ENCODE data around the gene ZNF221. TPM values are rescaled to one million over a fixed set of nuclear protein-coding genes. Genes with fewer than 3 reads are reported as not detected.

ZNF221 gene
- total RNA-seq, 1 experiment from 2014 or later, result 1.1 TPM

DNA sequence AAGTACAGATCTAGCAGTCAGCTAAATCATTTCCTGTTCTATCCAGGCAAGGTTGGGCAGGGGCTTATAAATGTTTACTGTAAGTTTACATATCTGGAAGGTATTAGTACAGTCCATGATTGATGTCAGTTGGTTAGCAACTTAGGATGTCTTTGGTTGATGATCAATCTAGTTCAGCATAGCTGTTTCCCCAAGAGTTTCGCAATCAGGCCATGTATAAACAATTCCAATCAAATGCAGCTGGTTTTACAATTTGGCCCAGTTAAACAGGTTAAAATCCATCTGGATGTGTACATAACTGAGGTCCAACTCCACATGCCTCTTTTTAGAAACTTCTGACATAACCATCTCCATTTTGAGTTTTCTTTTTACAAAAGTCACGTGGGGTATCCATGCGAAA, 6.9 kb downstream of the ZNF221 start:
- no peak for DNase-seq (ENCODE audit: low spot score)

DNA sequence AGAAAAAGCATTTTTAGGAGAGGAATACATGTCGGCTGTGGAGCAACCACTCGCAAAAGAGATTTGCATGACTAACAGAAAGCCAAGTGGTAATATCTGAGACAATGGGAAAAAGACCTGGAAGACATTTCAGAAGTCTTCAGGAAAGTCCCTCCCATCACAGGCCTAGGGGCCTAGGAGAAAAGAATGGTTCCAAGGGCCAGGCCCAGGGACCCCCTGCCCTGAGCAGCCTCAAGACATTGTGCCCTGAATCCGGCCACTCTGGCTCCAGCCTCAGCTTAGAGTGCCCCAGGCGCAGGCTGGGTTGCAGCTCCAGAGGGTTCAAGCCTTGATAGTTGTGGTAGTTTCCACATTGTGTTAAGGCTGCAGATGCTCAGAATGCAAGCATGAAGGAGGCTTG, 9.4 kb downstream of the ZNF221 start:
- DNase-seq (ENCODE audit: low spot score), result no peak

DNA sequence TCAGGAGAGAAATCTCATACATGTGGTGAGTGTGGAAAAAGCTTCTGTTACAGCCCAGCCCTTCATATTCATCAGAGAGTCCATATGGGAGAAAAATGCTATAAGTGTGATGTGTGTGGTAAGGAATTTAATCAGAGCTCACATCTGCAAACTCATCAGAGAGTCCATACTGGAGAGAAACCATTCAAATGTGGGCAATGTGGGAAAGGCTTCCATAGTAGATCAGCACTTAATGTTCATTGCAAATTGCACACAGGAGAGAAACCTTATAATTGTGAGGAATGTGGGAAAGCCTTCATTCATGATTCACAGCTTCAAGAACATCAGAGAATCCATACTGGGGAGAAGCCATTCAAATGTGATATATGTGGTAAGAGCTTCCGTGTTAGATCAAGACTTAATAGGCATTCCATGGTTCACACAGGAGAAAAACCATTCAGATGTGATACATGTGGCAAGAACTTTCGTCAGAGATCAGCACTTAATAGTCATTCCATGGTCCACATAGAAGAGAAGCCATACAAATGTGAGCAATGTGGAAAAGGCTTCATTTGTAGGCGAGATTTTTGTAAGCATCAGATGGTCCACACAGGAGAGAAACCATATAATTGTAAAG, 15.2 kb downstream of the ZNF221 start:
- DNase-seq (ENCODE audit: low spot score), result no peak

GRCh38 chr19:43976732-43977131, 25.7 kb downstream of the ZNF221 start:
- no peak for DNase-seq (ENCODE audit: low spot score)

DNA sequence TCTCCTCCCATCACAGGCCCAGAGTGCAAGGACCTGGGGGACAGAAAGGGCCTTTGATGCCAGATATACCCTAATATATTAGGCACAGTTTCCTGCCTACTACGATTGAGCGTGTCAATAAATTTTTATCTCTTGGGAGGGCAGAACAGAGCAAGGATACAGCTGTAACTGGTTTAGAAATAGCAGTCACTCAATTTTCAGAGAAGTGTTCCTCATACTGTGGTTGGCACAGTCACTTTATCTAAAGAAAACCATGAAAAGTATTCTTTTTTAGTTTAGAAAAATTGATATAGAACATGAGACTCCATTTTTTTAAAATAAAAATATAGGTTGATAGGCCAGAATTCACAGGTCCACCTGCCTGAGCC, 32.5 kb downstream of the ZNF221 start:
- DNase-seq (ENCODE audit: low spot score), result no peak

DNA sequence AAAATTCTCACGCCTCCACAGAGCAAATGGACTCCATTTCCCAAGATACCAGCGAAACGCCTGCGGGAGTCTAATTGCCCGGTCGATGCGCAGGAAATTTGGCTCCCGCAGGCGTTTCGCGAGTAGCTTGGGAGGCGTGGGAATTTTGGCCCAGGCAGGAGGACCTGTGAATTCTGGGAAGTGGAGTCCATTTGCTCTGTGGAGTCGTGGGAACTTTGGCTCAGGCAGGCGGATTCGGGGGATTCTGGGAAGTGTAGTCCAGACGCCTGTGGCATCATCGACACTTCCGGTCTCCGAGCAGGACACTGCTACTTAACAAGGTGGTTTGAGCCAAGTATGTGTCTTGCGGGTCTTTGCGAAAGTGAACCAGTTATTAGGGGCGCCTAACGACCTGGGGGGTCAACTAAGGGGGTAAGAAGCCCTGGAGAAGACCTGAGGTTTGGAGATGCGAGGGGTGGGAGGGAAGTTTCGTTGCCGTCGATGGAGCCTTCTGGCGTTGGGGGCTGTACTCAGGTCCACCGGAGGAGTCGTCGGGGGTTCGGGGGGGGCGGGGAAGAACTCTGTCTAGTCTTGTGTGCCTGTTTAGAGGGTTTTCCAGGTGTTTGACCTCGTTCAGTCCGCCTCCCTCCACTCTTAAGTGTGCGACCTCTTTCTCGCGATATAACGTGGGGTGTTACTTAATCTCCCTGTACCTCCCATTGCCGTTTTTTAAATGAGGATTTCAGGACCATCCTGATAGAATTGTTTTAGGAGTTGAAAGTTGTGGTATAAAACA, 33.1 kb downstream of the ZNF221 start, which contains the start of gene ZNF155:
TSS of gene ZNF155 (plus strand) at position 277 of the 775 bp plus-strand sequence. CDS start 4,356 bp downstream, outside the sequence.
- DNase-seq (ENCODE audit: low spot score), result peak; percentile 91

DNA sequence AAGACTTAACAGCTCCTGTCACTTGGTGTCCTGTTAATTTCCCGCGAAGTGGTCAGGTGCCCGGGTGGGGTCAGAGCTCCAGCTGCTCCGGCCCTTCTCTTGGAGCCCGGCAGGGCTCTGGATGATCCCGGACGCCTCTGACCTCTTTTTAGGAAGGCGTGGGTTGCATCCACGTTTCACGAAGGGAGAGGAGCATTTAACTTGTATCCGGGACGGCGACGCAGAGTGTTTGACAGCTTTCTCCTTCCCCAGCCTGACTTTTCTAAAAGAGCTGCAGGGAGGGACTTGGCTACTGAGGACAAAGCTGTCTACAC, 33.6 kb downstream of the ZNF221 start:
- no peak for DNase-seq (ENCODE audit: low spot score)

GRCh38 chr19:43997631-43998290, 46.7 kb downstream of the ZNF221 start:
- DNase-seq (ENCODE audit: low spot score), result no peak

DNA sequence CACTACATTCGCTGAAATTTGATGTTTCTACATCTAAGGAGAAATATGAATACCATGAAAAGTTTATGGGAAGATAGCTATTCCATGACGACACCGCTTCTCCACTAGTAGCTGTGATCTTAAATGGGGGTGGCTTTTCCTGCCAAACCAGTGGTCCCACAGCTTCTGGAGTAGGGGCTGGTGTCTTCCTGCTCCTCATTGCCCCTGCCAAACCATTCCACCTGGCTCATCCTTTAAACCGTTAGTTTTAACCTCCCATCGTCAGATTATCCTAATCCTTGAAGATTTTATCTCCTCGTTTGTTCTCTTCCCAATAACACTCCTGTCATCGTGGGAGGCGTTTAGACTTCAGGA, 51.2 kb downstream of the ZNF221 start:
- no peak for DNase-seq (ENCODE audit: low spot score)

- DNase-seq (ENCODE audit: low spot score), result peak; percentile 88
Observed at GRCh38 chr19:44002566-44003460, 51.8 kb downstream of the ZNF221 start, which contains the start of gene ZNF230. Gene ZNF230 (plus strand): TSS chr19:44002957. CDS start chr19:44007079, 4,122 bp downstream.

DNA sequence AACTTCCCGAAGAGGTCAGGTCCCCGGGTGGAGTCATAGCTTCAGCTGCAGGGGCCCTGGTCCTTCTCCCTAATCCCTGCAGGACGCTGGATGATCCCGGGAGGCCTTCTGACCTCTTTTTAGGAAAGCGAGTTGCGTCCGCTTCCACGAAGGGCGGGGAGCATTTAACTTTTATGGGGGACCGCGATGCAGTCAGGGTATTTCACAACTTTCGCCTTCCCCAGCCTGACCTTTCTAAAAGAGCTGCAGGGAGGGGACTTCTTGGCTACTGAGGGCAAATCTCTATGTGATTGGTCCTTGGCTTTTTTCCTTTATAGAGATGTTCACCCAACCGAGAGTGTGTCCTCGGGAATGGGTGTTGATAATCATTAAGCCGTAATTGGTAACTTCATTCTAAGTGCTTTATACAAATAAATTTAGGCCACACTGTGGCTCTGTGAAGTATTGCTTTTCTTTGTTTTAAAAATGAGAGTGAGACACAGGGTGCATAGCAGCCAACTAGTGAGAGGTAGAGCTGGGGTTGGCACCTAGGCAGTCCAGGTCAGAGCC, 52.5 kb downstream of the ZNF221 start:
- DNase-seq (ENCODE audit: low spot score), result no peak

DNA sequence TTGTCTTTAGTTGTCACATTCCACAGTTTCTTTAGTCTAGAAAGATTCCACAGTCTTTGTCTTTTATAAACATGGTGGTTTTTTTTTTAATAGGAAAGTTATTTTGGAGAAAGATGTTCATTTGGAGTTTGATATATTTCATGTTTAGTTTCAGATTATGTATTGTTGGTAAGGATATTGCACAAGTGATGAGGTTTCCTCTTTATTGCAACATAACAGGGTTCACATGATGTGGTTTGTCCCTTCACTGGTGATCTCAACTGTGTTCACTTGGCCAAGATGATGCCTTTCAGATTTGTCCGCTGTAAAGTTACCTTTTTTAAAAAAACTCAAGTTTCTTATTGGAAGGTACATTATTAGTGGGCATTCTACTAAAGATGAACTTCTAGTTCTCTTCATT, 54.9 kb downstream of the ZNF221 start:
- DNase-seq (ENCODE audit: low spot score), result no peak

DNA sequence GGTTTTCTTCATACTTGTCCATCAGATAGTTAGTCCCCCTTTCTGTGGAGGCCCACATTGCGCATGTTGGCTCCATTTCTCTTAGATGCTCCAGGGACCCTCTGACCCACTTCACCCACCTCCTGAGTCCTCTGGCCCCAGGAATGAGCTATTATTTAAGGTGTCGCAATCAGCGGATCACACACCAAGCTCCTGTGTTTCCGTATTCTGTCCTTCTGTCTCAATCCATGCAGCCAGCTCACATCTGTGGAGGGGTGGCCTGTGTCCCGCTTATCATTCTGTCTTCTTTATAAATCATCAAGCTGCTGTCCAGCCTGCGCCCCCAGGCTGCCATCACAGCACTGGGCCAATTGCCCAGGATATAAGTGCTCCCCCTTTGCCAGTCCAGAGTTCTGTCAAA, 56.4 kb downstream of the ZNF221 start:
- no peak for DNase-seq (ENCODE audit: low spot score)

- no peak for DNase-seq (ENCODE audit: low spot score)
Observed at GRCh38 chr19:44010468-44010867, 59.4 kb downstream of the ZNF221 start.

Other genes with a start within 250 kb of the ZNF221 start
- not detected in 2 replicates for gene IRGC, start 235.2 kb upstream of the ZNF221 start, total RNA-seq (2014; rRNA removed; shearing (Covaris generic))
- gene SMG9, start 196.3 kb upstream of the ZNF221 start, total RNA-seq (2014; rRNA removed; shearing (Covaris generic)), result 7.9 and 14.9 TPM in 2 replicates
- 1.2 and 3.1 TPM in 2 replicates for gene KCNN4, start 170.3 kb upstream of the ZNF221 start, total RNA-seq (2014; rRNA removed; shearing (Covaris generic))
- gene LYPD5, start 148.8 kb upstream of the ZNF221 start, total RNA-seq (2014; rRNA removed; shearing (Covaris generic)), result 0.66 TPM in 1 of 2 replicates, not detected in the other
- gene ZNF283, start 123.9 kb upstream of the ZNF221 start, total RNA-seq (2014; rRNA removed; shearing (Covaris generic)), result 6.7 and 10.6 TPM in 2 replicates
- gene ZNF404, start 67.3 kb upstream of the ZNF221 start, total RNA-seq (2014; rRNA removed; shearing (Covaris generic)), result 0.12 and 0.19 TPM in 2 replicates
- 7.4 and 10.1 TPM in 2 replicates for gene ZNF45, start 15.9 kb upstream of the ZNF221 start, total RNA-seq (2014; rRNA removed; shearing (Covaris generic))
- gene ZNF155, start 33.0 kb downstream of the ZNF221 start, total RNA-seq (2014; rRNA removed; shearing (Covaris generic)), result 2.4 and 3.4 TPM in 2 replicates
- gene ZNF230, start 51.7 kb downstream of the ZNF221 start, total RNA-seq (2014; rRNA removed; shearing (Covaris generic)), result 2.0 and 7.8 TPM in 2 replicates
- gene ZNF222, start 74.2 kb downstream of the ZNF221 start, total RNA-seq (2014; rRNA removed; shearing (Covaris generic)), result 3.9 and 6.2 TPM in 2 replicates
- 4.2 TPM in 2 replicates for gene ZNF223, start 100.8 kb downstream of the ZNF221 start, total RNA-seq (2014; rRNA removed; shearing (Covaris generic))
- 1.1 and 1.8 TPM in 2 replicates for gene ZNF284, start 120.9 kb downstream of the ZNF221 start, total RNA-seq (2014; rRNA removed; shearing (Covaris generic))
- 4.7 and 6.0 TPM in 2 replicates for gene ZNF224, start 143.1 kb downstream of the ZNF221 start, total RNA-seq (2014; rRNA removed; shearing (Covaris generic))
- 1.7 and 1.8 TPM in 2 replicates for gene ZNF225, start 162.2 kb downstream of the ZNF221 start, total RNA-seq (2014; rRNA removed; shearing (Covaris generic))
- 2.7 and 4.2 TPM in 2 replicates for gene ZNF234, start 190.3 kb downstream of the ZNF221 start, total RNA-seq (2014; rRNA removed; shearing (Covaris generic))
- 23.0 and 27.9 TPM in 2 replicates for gene ZNF226, start 213.9 kb downstream of the ZNF221 start, total RNA-seq (2014; rRNA removed; shearing (Covaris generic))